ENCODE results near the gene CALD1.

DNA sequence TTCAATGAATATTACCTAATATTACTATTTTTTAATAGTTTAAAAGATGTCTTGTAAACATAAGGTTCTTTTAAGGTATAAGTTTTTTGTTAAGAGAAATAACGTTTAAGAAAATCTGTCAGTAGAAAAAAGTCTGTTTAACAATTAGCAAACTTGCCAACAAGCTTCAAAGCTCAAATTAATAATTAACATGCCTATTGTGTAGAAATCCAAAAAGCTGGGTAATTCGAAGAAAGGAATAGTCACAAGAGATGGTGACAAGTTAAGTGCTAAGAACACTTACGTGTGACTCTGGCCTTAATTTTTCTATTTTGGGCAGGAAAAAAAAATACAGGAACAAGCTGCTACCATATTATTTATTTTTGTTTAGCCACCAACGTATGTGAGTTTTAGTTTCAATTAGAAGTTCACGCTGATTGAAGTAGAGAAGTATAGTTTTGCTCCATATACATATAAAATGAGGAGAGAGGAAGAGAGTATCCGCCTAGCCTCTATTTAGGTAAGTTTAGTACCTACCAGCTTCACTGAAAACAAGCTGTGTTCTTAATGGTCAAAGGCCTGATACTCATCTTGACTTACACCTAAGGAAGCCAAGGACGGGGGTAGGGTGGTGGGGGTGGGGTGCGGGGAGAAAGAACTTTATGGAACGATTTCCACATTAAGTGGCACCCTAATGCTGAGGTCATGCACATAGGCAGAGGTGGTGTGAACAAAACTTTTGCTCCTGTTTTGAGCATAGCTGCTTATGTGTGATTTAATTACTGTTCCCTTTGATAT lies 163.4 kb downstream of the CALD1 start:
- TF ChIP-seq, protein P1, sequence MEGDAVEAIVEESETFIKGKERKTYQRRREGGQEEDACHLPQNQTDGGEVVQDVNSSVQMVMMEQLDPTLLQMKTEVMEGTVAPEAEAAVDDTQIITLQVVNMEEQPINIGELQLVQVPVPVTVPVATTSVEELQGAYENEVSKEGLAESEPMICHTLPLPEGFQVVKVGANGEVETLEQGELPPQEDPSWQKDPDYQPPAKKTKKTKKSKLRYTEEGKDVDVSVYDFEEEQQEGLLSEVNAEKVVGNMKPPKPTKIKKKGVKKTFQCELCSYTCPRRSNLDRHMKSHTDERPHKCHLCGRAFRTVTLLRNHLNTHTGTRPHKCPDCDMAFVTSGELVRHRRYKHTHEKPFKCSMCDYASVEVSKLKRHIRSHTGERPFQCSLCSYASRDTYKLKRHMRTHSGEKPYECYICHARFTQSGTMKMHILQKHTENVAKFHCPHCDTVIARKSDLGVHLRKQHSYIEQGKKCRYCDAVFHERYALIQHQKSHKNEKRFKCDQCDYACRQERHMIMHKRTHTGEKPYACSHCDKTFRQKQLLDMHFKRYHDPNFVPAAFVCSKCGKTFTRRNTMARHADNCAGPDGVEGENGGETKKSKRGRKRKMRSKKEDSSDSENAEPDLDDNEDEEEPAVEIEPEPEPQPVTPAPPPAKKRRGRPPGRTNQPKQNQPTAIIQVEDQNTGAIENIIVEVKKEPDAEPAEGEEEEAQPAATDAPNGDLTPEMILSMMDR (IDR thresholded peaks at IDR 0.05) = no peak
- TF ChIP-seq POLR2A (IDR thresholded peaks at IDR 0.05) = no peak
